Epithelial cell of esophagus (primary cell): ENCODE measurements around the gene TUB.

ENCODE experiments used
- DNase-seq: peaks from one replicate; pipeline ENCODE4 v3.0.0; 2010; ENCODE audit warnings: low read depth
- H3K4me3 ChIP-seq: 2 replicates; pipeline ENCODE4 v1.5.1; 2011; ENCODE audit warnings: mild to moderate bottlenecking, low read length, control low read depth
- CTCF ChIP-seq: IDR thresholded peaks from 2 replicates; pipeline ENCODE4 v1.5.1; 2011; ENCODE audit warnings: low read depth, mild to moderate bottlenecking, low read length, control low read depth, inconsistent platforms; ENCODE audit not compliant: insufficient read depth; ENCODE audit errors: missing control alignments

TUB gene

DNA sequence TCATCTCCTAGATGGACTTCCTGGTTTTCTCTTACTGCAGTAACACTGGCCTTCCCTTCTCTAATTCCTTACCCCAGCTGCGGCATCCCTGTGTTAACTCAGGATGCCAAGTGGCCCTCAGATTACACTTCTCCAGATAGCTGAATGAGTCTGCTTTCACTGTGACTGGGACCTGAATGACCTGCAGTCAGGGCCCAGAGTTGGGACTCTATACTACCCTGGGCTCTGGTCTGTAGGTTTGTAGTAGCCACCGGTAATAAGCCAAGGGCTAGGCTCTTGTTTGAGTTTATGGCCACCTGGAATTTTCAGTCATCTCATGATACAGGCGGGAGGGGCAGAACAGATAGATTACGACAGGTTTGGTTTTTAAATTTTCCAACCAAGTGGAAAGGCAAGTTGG is 24.1 kb downstream of the TUB start:
- no peak for TF ChIP-seq CTCF
- no peak overlapping the region for H3K4me3 ChIP-seq
- no peak for DNase-seq

- TF ChIP-seq CTCF: no peak
- no peak overlapping the region for H3K4me3 ChIP-seq
- DNase-seq: no peak
These were observed 24.7 kb downstream of the TUB start for GRCh38 chr11:8105666-8106065.

DNA sequence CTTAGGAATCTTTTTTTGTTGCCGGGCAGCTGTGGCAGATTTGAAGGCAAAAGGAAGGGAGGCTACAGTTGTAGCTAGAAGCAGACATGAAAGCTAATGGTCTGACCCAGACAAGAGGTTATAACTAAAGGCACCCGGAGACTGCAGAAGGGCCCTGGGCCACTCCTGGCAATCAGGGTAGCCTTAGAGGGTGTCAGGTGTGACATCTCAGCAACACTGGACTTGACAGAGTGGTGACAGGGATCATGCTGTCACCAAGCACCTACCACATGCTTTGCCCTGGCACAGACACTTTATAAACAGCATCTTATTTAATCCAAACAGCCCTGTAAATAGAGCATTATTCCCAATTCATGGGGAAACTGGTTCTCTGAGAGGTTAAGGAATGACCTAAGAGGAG is 25.7 kb downstream of the TUB start:
- DNase-seq: no peak
- no peak for TF ChIP-seq CTCF
- H3K4me3 ChIP-seq: no peak overlapping the region

DNA sequence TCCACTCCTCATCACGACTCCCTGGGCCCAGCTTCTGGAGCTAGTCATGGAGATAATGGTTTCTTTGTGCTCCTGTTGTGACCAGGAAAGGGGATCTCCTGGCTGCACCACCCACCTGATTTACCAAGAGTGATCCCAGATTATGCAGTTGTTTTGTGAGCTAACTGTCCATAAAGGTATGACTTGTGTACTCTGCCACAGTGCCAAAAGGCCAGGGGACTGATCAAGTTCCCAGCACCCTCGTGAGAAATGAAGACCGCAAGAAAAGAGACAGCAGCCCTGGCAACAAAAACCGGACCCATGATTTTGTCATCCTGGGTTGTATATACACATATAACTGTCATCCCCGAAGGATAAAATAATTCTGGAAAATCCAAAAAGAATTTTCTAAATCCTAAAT is 26.6 kb downstream of the TUB start:
- no peak for TF ChIP-seq CTCF
- DNase-seq: no peak
- no peak overlapping the region for H3K4me3 ChIP-seq

- no peak for DNase-seq
- H3K4me3 ChIP-seq: no peak overlapping the region
- no peak for TF ChIP-seq CTCF
These were observed 27.4 kb downstream of the TUB start for GRCh38 chr11:8108421-8108820.

DNA sequence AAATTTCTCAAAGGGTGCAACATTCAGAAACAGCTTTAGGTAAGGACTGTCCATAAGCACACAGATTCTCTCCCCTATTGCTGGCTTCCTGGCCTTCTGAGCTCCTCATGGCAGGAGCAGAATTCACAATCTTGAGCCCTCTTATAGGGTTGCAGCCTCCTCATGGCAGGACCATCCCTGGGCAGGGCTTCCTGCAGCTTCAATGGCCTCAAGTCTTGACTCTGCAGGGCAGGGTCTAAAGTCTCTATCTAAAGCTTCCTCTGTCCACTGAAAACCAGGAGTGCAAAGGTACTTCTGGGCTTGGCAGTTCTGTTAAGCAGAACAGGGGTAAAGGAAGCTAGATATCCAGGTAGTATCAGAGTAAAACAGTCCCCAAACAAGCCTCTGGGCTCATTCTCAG is 28.7 kb downstream of the TUB start:
- no peak overlapping the region for H3K4me3 ChIP-seq
- no peak for TF ChIP-seq CTCF
- no peak for DNase-seq

DNA sequence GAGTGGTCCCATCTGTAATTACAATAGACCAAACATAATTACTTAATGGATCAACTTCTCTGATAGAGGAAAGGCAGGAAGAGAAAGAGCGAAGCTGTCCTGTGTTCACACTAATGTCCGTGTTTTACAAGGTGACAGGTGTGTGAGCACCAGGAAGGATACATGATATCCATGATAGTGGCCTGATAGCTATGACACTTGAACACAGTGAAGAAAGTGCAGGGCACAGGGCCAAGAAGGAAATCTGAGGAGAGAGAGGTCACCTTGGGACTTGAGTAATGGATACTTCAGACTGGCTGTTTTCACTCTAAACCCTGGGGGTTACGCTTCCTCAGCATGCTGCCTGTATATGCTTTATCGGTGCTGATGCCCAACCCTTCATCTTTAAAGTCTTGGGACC is 29.4 kb downstream of the TUB start:
- no peak overlapping the region for H3K4me3 ChIP-seq
- no peak for TF ChIP-seq CTCF
- no peak for DNase-seq
